CD4-positive, alpha-beta T cell treated with Interleukin-4 for 4 hours (primary cell): ENCODE measurements around the gene EDN3.

Source experiments
- DNase-seq: peaks from one replicate; pipeline ENCODE4 v3.0.0-alpha.2; 2020

Gene EDN3

GRCh38 chr20:59300333-59301081, at the start of gene EDN3:
TSS of gene EDN3 (plus strand) at chr20:59300611. CDS start at chr20:59300813, 202 bp downstream.
- DNase-seq = no peak

- peak; percentile 38 for DNase-seq
Measured at GRCh38 chr20:59253325-59253724, 47.1 kb upstream of the EDN3 start.

- peak; percentile 15 for DNase-seq
Measured at GRCh38 chr20:59253779-59254319, 46.6 kb upstream of the EDN3 start.

- DNase-seq = no peak
Measured at GRCh38 chr20:59255256-59255655, 45.2 kb upstream of the EDN3 start.

GRCh38 chr20:59258221-59258621, 42.2 kb upstream of the EDN3 start:
- peak; percentile 11 for DNase-seq

- DNase-seq = no peak
Measured at GRCh38 chr20:59259946-59260345, 40.5 kb upstream of the EDN3 start.

GRCh38 chr20:59265298-59265697, 35.1 kb upstream of the EDN3 start:
- DNase-seq = no peak

- no peak for DNase-seq
Measured at GRCh38 chr20:59268870-59269269, 31.5 kb upstream of the EDN3 start.

GRCh38 chr20:59269411-59270025, 30.9 kb upstream of the EDN3 start:
- DNase-seq = no peak

GRCh38 chr20:59270380-59270779, 30.0 kb upstream of the EDN3 start:
- no peak for DNase-seq

GRCh38 chr20:59273739-59274357, 26.6 kb upstream of the EDN3 start:
- no peak for DNase-seq

- no peak for DNase-seq
Measured at GRCh38 chr20:59276938-59277337, 23.5 kb upstream of the EDN3 start.

- DNase-seq = no peak
Measured at GRCh38 chr20:59284470-59284869, 15.9 kb upstream of the EDN3 start.

GRCh38 chr20:59289994-59290393, 10.4 kb upstream of the EDN3 start:
- no peak for DNase-seq

GRCh38 chr20:59291740-59292383, 8.5 kb upstream of the EDN3 start:
- DNase-seq = no peak

- no peak for DNase-seq
Measured at GRCh38 chr20:59295531-59295930, 4.9 kb upstream of the EDN3 start.

GRCh38 chr20:59297686-59298085, 2.7 kb upstream of the EDN3 start:
- DNase-seq = no peak

- no peak for DNase-seq
Measured at GRCh38 chr20:59299945-59300332, 472 bp upstream of the EDN3 start.

- no peak for DNase-seq
Measured at GRCh38 chr20:59301343-59302007, 1.1 kb downstream of the EDN3 start.

GRCh38 chr20:59305908-59306655, 5.7 kb downstream of the EDN3 start:
- no peak for DNase-seq

GRCh38 chr20:59307270-59307669, 6.9 kb downstream of the EDN3 start:
- no peak for DNase-seq
